Vagina (tissue), 2 donors: ENCODE measurements around the gene GPR150.

ENCODE experiments used
- CTCF ChIP-seq, 3 experiments: fragments of 450-650 bp in 2 of 3; fragments of 200-600 bp in 1 of 3; sonication (generic) in 1 of 3; IDR thresholded peaks; one replicate each; pipeline ENCODE4 v1.5.1; 2017 to 2019; ENCODE audit warnings: antibody characterized with exemption in 3 of 3, mild to moderate bottlenecking in 2 of 3, moderate library complexity in 2 of 3
- POLR2A ChIP-seq, 2 donors: fragments of 450-650 bp; IDR thresholded peaks; one replicate each; pipeline ENCODE4 v1.6.1; 2017; ENCODE audit warnings: antibody characterized with exemption in 2 of 2, mild to moderate bottlenecking in 2 of 2, moderate library complexity in 2 of 2

GRCh38 chr5:95631991-95632675 lies 12.2 kb downstream of the GPR150 start:
- TF ChIP-seq CTCF (IDR thresholded peaks at IDR 0.05) (no peak), POLR2A (IDR thresholded peaks at IDR 0.05) (no peak)
